Retina (tissue), 1 donor: ENCODE data around the gene PCK2.

Experiments used
- DNase-seq: peaks from one replicate; pipeline ENCODE4 v3.0.0-alpha.2; 2016

The PCK2 gene

GRCh38 chr14:24121210-24121609, 27.1 kb downstream of the PCK2 start:
- no peak for DNase-seq

- no peak for DNase-seq
Measured at GRCh38 chr14:24122416-24122815, 28.3 kb downstream of the PCK2 start.

GRCh38 chr14:24122898-24123297, 28.8 kb downstream of the PCK2 start:
- DNase-seq: no peak

GRCh38 chr14:24123424-24124417, 29.6 kb downstream of the PCK2 start:
- DNase-seq: no peak

GRCh38 chr14:24126939-24127338, 32.8 kb downstream of the PCK2 start:
- DNase-seq: no peak

- no peak for DNase-seq
Measured at GRCh38 chr14:24127673-24128072, 33.6 kb downstream of the PCK2 start.

- no peak for DNase-seq
Measured at GRCh38 chr14:24129410-24129998, 35.4 kb downstream of the PCK2 start.

- DNase-seq: no peak
Measured at GRCh38 chr14:24130380-24130716, 36.2 kb downstream of the PCK2 start, which contains the start of gene FITM1. Gene FITM1 (plus strand): TSS chr14:24130659. CDS start chr14:24131564, 905 bp downstream.

GRCh38 chr14:24130717-24131548, 36.8 kb downstream of the PCK2 start:
- no peak for DNase-seq

GRCh38 chr14:24131549-24131966, 37.4 kb downstream of the PCK2 start:
- no peak for DNase-seq

- no peak for DNase-seq
Measured at GRCh38 chr14:24132061-24132685, 38.1 kb downstream of the PCK2 start.

GRCh38 chr14:24132976-24133375, 38.9 kb downstream of the PCK2 start:
- DNase-seq: no peak

GRCh38 chr14:24133735-24134134, 39.6 kb downstream of the PCK2 start:
- no peak for DNase-seq

GRCh38 chr14:24135584-24135833, 41.4 kb downstream of the PCK2 start:
- DNase-seq: no peak

GRCh38 chr14:24135834-24136683, 41.9 kb downstream of the PCK2 start, which contains the start of gene PSME1:
Gene PSME1 (plus strand): TSS chr14:24136194. CDS start chr14:24136263, 69 bp downstream.
- DNase-seq: peak; percentile 85

- DNase-seq: no peak
Measured at GRCh38 chr14:24136684-24137528, 42.8 kb downstream of the PCK2 start.

GRCh38 chr14:24137529-24138395, 43.7 kb downstream of the PCK2 start:
- no peak for DNase-seq

- no peak for DNase-seq
Measured at GRCh38 chr14:24138396-24139271, 44.5 kb downstream of the PCK2 start.
